ENCODE results near the gene ADARB2.
A peak's percentile ranks its signal among the peaks of the same experiment; 100 is the strongest.
"Not testable (repeated sequence)": the region's sequence is repeated elsewhere in the genome, so short reads cannot be mapped to it uniquely, and the experiment has no call there.

Gene ADARB2

GRCh38 chr10:1451362-1451888, 285.9 kb downstream of the ADARB2 start:
- no peak for DNase-seq

DNA sequence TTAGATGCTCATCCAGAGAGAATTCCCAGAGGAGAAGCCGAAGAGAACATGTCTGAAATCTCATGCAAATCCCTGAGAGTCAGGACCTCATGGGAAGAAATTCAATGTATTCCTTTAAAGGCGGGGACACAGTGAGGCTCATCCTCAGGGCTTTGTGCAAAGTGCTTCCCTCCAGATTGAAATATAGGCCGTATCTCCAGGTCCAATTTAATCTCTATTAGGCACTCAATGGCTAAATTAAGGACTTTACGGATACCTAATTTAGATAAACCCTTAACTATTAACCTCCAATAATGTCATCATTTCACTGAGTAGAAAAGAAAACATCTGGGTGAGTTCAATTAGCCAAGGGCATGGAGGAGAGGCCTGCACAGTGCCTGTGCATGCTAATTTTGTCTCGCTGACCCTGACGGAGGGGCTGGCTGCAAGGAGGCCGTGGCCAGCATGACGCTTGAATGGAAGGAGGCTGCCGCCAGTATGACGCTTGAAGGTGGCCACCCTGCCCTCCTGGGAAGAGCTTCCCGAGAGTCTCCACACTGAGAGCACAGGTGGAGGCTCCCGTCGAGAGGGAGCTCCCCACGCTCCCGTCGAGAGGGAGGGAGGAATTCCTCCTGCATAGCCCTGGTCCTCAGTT, 287.6 kb downstream of the ADARB2 start:
- DNase-seq = no peak

DNA sequence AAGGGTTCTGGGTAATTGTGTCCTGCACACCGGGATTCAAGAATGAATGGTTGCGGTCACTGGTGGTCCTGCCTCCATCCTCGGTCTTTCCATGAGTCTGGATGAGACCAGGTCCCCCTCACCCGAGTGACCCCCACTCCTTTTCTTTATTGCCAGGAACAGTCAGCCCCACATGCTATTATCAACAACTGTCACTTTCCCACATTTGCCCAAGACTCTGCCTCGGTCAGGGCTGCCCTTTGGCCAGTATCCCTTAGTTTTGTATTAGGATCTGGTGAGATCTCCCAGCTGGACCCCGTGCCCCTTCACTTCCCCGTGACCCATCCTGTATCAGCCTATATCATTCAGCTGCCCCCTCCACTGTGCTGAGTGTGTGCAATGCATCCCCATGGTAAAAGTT, 288.3 kb downstream of the ADARB2 start:
- DNase-seq = no peak

DNA sequence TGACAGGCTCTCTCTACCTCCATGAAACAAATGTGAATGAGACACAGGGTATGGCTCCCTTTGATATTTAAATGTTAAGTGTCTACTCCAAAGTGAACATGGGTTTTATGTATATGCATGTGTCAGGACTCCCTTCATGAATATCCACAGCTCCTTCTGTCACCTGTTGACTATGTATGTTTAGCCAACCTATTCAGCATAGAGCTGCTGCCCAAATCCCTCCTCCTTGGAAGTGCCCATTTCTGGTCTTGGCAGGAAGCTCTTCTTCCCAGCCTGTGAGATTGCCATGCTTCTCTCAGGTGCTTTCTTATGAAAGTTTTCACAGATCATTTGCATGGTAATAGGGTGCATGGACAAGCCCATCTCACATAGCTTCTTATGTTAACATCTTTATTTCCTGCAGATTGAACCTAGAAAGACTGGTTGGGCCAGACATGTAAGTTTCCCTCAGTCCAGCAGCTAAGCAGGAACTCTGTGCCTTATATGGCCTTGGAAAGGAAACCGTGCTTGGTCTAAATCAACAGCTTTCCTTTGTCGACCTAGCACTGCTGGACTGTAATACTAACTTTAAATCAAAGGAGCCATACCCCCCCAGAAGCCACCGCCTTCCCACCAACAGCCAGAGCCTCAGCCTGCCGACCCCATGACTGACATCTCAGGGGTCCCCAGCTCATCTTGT, 288.9 kb downstream of the ADARB2 start:
- DNase-seq = no peak

DNA sequence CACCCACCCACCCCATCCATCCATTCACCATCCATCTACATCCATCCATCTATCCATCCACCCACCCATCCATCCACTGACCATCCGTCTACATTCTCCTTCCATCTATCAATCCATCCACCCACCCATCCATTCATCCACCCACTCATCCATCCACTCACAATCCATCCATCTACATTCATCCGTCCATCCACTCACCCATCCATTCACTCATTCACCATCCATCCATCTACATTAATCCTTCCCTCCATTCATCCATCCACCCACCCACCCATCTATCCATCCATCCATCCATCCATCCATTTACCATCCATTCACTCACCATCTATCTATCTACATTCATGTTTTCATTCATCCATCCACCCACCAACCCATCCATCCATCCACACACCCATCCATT, 292.5 kb downstream of the ADARB2 start:
- no peak for DNase-seq

GRCh38 chr10:1440897-1441296, 296.4 kb downstream of the ADARB2 start:
- DNase-seq = no peak

DNA sequence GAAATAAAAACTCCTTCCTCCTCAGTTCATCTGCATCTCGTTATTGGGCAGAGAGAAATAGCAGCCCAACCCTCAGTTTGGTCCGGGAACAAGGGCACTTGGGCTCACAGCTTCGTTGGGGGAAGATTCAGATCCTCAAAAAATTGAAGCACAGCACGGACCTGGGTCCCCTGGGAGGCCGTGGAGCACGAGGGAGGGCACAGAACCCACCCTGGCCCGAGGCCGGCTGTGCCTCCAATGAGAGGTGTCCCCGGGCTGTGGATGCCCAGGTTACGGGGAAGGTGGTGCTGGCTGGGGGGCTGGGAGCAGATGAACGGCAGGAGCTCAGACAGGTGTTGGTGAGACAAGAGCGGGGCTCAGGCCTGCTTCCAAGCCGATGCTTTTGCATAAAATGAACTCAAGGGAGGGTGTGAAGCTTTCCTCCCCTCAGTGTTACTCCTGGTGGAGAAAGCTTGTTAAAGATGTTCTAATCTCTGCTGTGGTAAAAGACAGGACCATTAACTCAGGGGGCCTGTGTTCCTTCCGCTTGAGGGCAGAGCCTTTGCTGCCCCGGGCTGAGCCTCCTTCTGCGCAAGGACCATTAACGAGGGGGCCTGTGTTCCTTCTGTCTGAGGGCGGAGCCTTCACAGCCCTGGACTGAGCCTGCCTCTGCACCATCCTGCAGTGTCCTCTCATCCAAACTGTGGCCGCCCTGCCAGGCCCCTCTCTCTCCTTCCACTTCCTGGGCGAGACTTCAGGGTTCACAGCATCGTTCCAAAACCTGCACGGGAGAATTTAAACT, 302.2 kb downstream of the ADARB2 start:
- peak; percentile 77 for DNase-seq

DNA sequence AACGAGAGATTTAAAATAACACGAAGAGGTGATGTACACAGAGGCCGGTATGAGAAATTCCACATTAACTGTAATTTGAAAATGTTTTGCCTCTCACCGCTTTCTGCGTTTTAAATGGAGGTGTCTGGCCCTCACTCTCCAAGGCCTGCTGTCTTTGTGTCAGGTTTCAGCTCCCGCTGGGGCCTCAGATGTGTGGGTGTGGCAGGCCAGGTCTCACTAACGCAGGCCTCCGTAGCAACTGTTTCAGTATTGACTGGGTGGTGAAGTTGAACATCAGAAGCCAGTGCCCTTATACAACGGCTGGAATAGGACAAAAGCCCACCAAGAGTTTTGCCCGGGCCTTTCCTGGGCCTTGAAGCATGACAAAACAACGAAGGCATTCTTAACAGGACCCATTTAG, 303.1 kb downstream of the ADARB2 start:
- no peak for DNase-seq

DNA sequence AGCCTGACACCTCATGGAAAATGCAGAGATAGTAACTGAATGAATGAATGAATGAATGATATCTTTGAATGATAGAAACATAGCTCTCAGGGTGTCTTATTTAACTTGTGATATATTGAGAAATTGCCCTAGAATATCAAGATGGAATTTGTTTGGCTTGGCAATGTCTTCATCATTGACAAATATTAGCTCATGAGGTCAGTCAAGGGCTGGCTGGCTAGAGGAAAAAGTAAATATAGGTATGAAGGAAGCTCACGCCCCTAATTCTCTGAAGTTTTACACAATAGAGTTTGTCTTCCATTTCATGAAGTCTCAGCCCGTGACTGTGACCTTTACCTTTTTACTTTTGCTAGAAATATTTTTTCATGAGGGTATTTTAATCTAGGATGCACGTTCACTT, 305.2 kb downstream of the ADARB2 start:
- DNase-seq = no peak

GRCh38 chr10:1431229-1431628, 306.1 kb downstream of the ADARB2 start:
- no peak for DNase-seq

GRCh38 chr10:1427521-1428186, 309.7 kb downstream of the ADARB2 start:
- not testable (repeated sequence) for DNase-seq

GRCh38 chr10:1426786-1427185, 310.5 kb downstream of the ADARB2 start:
- DNase-seq = no peak

GRCh38 chr10:1425879-1426278, 311.4 kb downstream of the ADARB2 start:
- no peak for DNase-seq

- no peak for DNase-seq
These were observed 312.7 kb downstream of the ADARB2 start for GRCh38 chr10:1424648-1425047.

- no peak for DNase-seq
These were observed 313.6 kb downstream of the ADARB2 start for GRCh38 chr10:1423676-1424253.

DNA sequence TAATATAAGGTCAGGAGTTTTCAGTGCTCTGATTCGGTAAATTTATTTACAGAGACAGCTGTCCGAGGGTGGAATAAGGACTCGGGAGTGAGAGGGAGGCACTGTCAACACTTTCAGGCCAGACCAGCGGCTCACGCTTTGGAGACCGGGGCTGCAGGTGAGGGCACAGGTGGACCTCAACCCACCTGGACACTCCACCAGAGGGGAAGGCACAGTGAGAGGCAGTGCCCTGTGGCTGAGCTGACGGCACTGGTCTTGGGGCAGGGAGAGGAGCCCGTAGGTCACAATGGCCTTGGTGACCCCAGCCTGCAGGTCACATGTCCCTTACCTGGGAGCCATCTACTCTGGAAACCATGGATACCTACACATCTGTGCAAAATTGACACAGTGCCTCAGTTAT, 315.1 kb downstream of the ADARB2 start:
- DNase-seq = no peak

- peak; percentile 94 for DNase-seq
These were observed 316.5 kb downstream of the ADARB2 start for GRCh38 chr10:1420661-1421362.

GRCh38 chr10:1419796-1420610, 317.3 kb downstream of the ADARB2 start:
- no peak for DNase-seq

DNA sequence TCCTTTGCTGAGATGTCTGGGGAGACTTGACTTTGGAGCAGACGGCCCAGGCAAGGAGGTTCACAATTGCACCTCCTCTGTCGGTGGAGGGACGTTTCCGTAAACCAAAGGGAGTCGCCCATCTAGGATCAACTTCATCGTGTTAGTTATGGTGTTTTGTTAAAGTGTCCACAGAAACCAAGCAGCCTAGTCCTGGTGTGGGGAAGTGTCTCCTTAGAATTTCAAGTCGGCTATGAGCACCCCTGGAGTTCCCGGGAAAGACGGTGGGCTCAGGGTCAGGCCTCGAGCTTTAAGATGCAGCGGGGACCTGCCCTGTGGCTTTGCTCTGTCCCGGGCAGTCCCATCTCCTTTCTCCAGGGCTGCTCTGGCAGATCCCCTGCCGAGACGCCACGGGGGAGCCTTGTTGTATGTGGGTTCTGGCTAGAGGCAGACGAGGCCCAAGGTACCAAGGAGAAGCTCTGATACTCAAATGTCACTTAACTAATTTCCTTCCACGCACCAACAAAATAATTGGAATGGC, 319.2 kb downstream of the ADARB2 start:
- peak; percentile 48 for DNase-seq

GRCh38 chr10:1417574-1417973, 319.8 kb downstream of the ADARB2 start:
- peak; percentile 43 for DNase-seq

DNA sequence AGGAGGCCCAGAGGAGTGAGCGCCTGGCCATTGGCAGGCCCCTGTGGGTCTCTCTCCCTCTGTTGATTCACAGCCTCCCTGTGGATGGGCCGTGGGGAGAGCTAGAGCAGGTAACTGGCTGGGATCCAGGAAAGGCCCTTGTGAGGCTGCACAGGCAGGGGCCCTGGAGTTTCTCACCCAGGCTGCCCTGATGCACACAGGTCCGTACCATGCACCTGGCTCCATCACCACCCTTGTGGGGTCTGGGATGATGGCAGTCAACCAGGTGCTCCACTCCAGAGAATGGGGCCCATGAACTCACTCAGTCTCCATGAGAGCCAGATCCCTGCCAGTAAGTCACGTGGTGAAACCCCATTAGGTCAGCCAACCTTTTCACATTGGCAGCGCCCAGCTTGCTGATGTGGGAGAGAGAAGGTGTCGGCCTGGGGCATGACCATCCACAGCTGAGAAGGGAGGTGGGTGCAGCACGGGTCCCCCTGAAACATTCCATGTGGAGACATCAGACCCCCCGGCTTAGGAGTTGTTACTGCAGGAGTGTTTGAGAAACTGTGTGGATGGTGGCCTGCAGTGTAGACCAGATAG, 320.8 kb downstream of the ADARB2 start:
- DNase-seq = peak; percentile 32

All from islet precursor cell (in vitro differentiated cells).